Esophagus muscularis mucosa (tissue), 4 donors: ENCODE results near the gene SLC4A3. TPM values are rescaled to one million over a fixed set of nuclear protein-coding genes. Genes with fewer than 3 reads are reported as not detected.

Source experiments
- DNase-seq: peaks from one replicate; pipeline ENCODE4 v3.0.0-alpha.2; 2017; ENCODE audit errors: extremely low spot score
- H3K27ac ChIP-seq, 4 donors: fragments of 200-600 bp; sonication (generic); replicated peaks in 1 of 4; 1 replicate in 3 of 4; 2 replicates in 1 of 4; pipeline ENCODE4 v1.5.1; 2016 to 2019; ENCODE audit warnings: mild to moderate bottlenecking in 1 of 4
- H3K27me3 ChIP-seq, 4 donors: fragments of 200-600 bp; sonication (generic); one replicate each; pipeline versions ENCODE4 v1.5.1 to v1.6.0; 2016 to 2019
- H3K36me3 ChIP-seq, 4 donors: fragments of 200-600 bp; sonication (generic); one replicate each; pipeline ENCODE4 v1.5.1; 2016 to 2019
- H3K4me1 ChIP-seq, 4 donors: fragments of 200-600 bp; sonication (generic); one replicate each; pipeline ENCODE4 v1.5.1; 2016 to 2019
- H3K4me3 ChIP-seq, 4 donors: fragments of 200-600 bp; sonication (generic); 1 replicate in 2 of 4; 2 replicates in 2 of 4; pipeline ENCODE4 v1.5.1; 2016 to 2019; ENCODE audit warnings: mild to moderate bottlenecking in 4 of 4, moderate library complexity in 1 of 4
- H3K9me3 ChIP-seq, 4 donors: fragments of 200-600 bp; sonication (generic); 1 replicate in 3 of 4; 2 replicates in 1 of 4; pipeline ENCODE4 v1.5.1; 2016 to 2019
- EP300 ChIP-seq: sonication (generic); formaldehyde crosslinking; IDR thresholded peaks from one replicate; pipeline ENCODE4 v1.6.1; 2017; ENCODE audit warnings: antibody characterized with exemption
- POLR2A ChIP-seq: fragments of 450-650 bp; IDR thresholded peaks from one replicate; pipeline ENCODE4 v1.6.1; 2017; ENCODE audit warnings: antibody characterized with exemption, moderate library complexity, mild to moderate bottlenecking, low read depth
- POLR2AphosphoS5 ChIP-seq, 2 donors: sonication (generic); formaldehyde crosslinking; IDR thresholded peaks; one replicate each; pipeline ENCODE4 v1.6.1; 2017; ENCODE audit warnings: antibody characterized with exemption in 2 of 2
- WGBS: methylation state at CpG from one replicate; pipeline ENCODE4 v1.1.5; 2018; 5-methylcytosine and 5-hydroxymethylcytosine counted together
- intact Hi-C: fragments of 100-400 bp; cut with DNase I; formaldehyde crosslinking; loops from one replicate; pipeline ENCODE4 v1.15.1; 2023
- total RNA-seq, 4 donors: library from RNA; depleted of rRNA; stranded (reverse); fragments of >200 nt; gene quantifications; one replicate each; pipeline versions ENCODE4 v1.1.0 to v1.2.1, GENCODE V29; 2016
- TF ChIP-seq, protein P1 (sequence below), 3 experiments: fragments of 200-600 bp in 2 of 3; fragments of 450-650 bp in 1 of 3; sonication (generic) in 2 of 3; IDR thresholded peaks; one replicate each; pipeline ENCODE4 v1.5.1; 2017 to 2019; ENCODE audit warnings: antibody characterized with exemption in 3 of 3, mild to moderate bottlenecking in 2 of 3, moderate library complexity in 1 of 3

Gene SLC4A3
- total RNA-seq, 4 donors from 2014 or later: 15.0 to 30.4 (median 20.5) TPM

GRCh38 chr2:219658874-219659273, 31.4 kb downstream of the SLC4A3 start:
- H3K27ac ChIP-seq: no peak overlapping the region
- TF ChIP-seq POLR2AphosphoS5 (IDR thresholded peaks at IDR 0.05): no peak
- no peaks in the 10 kb centered on the region for H3K36me3 ChIP-seq
- DNase-seq: no peak
- H3K4me1 ChIP-seq: no peaks in the 10 kb centered on the region
- H3K27me3 ChIP-seq: no peaks in the 10 kb centered on the region
- intact Hi-C loops: no loop called here
- no peak overlapping the region for H3K4me3 ChIP-seq
- WGBS: 86% methylated on average over 3 of the region's 3 CpGs
- no peaks in the 10 kb centered on the region for H3K9me3 ChIP-seq

GRCh38 chr2:219661197-219661954, 33.9 kb downstream of the SLC4A3 start:
- Histone ChIP-seq H3K27me3 (no peaks in the 10 kb centered on the region), H3K27ac (no peak overlapping the region), H3K4me3 (no peak overlapping the region), H3K9me3 (no peaks in the 10 kb centered on the region), H3K36me3 (no peaks in the 10 kb centered on the region), H3K4me1 (peaks cover 16 to 18% (median 17%) of the 10 kb centered on the region in 4 donors)
- DNase-seq: no peak
- 71% methylated on average over 7 of the region's 7 CpGs for WGBS
- intact Hi-C loops: no loop called here
- TF ChIP-seq POLR2A (no peak), EP300 (no peak), POLR2AphosphoS5 (IDR thresholded peaks at IDR 0.05) (no peak)
- TF ChIP-seq, protein P1, sequence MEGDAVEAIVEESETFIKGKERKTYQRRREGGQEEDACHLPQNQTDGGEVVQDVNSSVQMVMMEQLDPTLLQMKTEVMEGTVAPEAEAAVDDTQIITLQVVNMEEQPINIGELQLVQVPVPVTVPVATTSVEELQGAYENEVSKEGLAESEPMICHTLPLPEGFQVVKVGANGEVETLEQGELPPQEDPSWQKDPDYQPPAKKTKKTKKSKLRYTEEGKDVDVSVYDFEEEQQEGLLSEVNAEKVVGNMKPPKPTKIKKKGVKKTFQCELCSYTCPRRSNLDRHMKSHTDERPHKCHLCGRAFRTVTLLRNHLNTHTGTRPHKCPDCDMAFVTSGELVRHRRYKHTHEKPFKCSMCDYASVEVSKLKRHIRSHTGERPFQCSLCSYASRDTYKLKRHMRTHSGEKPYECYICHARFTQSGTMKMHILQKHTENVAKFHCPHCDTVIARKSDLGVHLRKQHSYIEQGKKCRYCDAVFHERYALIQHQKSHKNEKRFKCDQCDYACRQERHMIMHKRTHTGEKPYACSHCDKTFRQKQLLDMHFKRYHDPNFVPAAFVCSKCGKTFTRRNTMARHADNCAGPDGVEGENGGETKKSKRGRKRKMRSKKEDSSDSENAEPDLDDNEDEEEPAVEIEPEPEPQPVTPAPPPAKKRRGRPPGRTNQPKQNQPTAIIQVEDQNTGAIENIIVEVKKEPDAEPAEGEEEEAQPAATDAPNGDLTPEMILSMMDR (IDR thresholded peaks at IDR 0.05): no peak

- no peaks in the 10 kb centered on the region for H3K9me3 ChIP-seq
- H3K36me3 ChIP-seq: no peaks in the 10 kb centered on the region
- no peak for DNase-seq
- H3K27me3 ChIP-seq: no peaks in the 10 kb centered on the region
- H3K4me1 ChIP-seq: peaks cover 16 to 19% (median 17%) of the 10 kb centered on the region in 4 donors
- 88% methylated on average over 1 of the region's 1 CpG for WGBS
- TF ChIP-seq EP300: no peak
- TF ChIP-seq, protein P1 (IDR thresholded peaks at IDR 0.05): no peak
- TF ChIP-seq POLR2A: no peak
- no peak for TF ChIP-seq POLR2AphosphoS5 (IDR thresholded peaks at IDR 0.05)
- H3K4me3 ChIP-seq: no peak overlapping the region
- no peak overlapping the region for H3K27ac ChIP-seq
- intact Hi-C loops: no loop called here
Measured at GRCh38 chr2:219661955-219662395, 34.5 kb downstream of the SLC4A3 start.

DNA sequence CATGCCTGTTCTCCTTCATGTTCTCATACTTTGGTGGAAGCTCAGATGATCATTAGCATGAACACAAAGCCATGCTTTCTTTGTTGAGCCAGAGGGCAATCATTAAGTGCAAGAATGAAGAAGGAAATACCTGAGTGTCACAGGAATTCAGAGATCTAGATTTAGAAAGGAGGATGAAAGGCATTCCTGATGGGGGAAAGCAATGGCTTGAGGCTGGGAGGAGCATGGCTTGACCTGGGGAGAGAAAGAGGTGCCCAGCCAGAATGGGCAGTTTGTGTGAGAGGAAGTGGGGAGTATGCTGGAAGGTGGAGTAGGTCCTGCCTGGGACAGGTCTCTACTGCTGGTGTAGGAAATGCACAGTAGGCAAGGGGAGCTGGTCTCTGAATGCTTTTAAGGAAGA, 35.1 kb downstream of the SLC4A3 start:
- no peak overlapping the region for H3K27ac ChIP-seq
- TF ChIP-seq EP300: no peak
- TF ChIP-seq POLR2A: no peak
- TF ChIP-seq, protein P1 (IDR thresholded peaks at IDR 0.05): no peak
- TF ChIP-seq POLR2AphosphoS5 (IDR thresholded peaks at IDR 0.05): no peak
- DNase-seq: no peak
- peaks cover 16 to 19% (median 17%) of the 10 kb centered on the region in 4 donors for H3K4me1 ChIP-seq
- no peaks in the 10 kb centered on the region for H3K27me3 ChIP-seq
- intact Hi-C loops: no loop called here
- H3K9me3 ChIP-seq: no peaks in the 10 kb centered on the region
- no peaks in the 10 kb centered on the region for H3K36me3 ChIP-seq
- no peak overlapping the region for H3K4me3 ChIP-seq

GRCh38 chr2:219663116-219663762, 35.8 kb downstream of the SLC4A3 start:
- TF ChIP-seq POLR2AphosphoS5 (IDR thresholded peaks at IDR 0.05) (no peak), POLR2A (no peak), EP300 (no peak)
- TF ChIP-seq, protein P1 (IDR thresholded peaks at IDR 0.05): no peak
- no peak for DNase-seq
- H3K4me3 ChIP-seq: no peak overlapping the region
- no peak overlapping the region for H3K27ac ChIP-seq
- peaks cover 16 to 19% (median 17%) of the 10 kb centered on the region in 4 donors for H3K4me1 ChIP-seq
- no peaks in the 10 kb centered on the region for H3K27me3 ChIP-seq
- WGBS: 91% methylated on average over 4 of the region's 11 CpGs
- intact Hi-C loops: no loop called here
- H3K9me3 ChIP-seq: no peaks in the 10 kb centered on the region
- no peaks in the 10 kb centered on the region for H3K36me3 ChIP-seq
